Transverse colon (tissue), 3 donors: ENCODE results near the gene SCARB2.

Experiments
- CTCF ChIP-seq, 5 experiments: fragments of 200-600 bp in 3 of 5; fragments of 450-650 bp in 2 of 5; sonication (generic) in 3 of 5; IDR thresholded peaks; 1 replicate in 2 of 5; 2 replicates in 3 of 5; pipeline ENCODE4 v1.5.1; 2016 to 2017; ENCODE audit warnings: antibody characterized with exemption in 5 of 5, inconsistent platforms in 3 of 5, mild to moderate bottlenecking in 2 of 5, moderate library complexity in 1 of 5
- EP300 ChIP-seq: sonication (generic); formaldehyde crosslinking; IDR thresholded peaks from one replicate; pipeline ENCODE4 v1.6.1; 2017; ENCODE audit warnings: antibody characterized with exemption, low read depth

GRCh38 chr4:76246852-76247251, 33.2 kb upstream of the SCARB2 start:
- TF ChIP-seq EP300 (no peak), CTCF (IDR thresholded peaks at IDR 0.05) (no peak)
